ENCODE data around the gene HOXC9. TPM values are rescaled to one million over a fixed set of nuclear protein-coding genes. Genes with fewer than 3 reads are reported as not detected.

HOXC9 gene
- total and polyA plus RNA-seq, 9 of the 15 experiments (the other 6 are each of a cell fraction or from before 2014, with no cell fraction given), result 1.1 to 10.5 (median 9.3) TPM

GRCh38 chr12:54009171-54010052 is 9.5 kb downstream of the HOXC9 start:
- Histone ChIP-seq H3K9me3 (replicated peaks; ENCODE audit: control insufficient read depth, insufficient read depth, low read depth, low read length) (no peaks in the 10 kb centered on the region), H3K27ac (ENCODE audit: extremely low read depth, low read depth, low read length) (no peak overlapping the region), H3K27me3 (ENCODE audit: control insufficient read depth in 2 of 2, insufficient read depth in 2 of 2, low read length in 2 of 2) (no peaks in the 10 kb centered on the region), H4K20me1 (replicated peaks; ENCODE audit: control insufficient read depth, insufficient read depth, low read length) (no peaks in the 10 kb centered on the region; the same call in 1 of the 2 replicates), H2AFZ (ENCODE audit: low read depth, low read length) (no peak overlapping the region), H3K79me2 (ENCODE audit: control insufficient read depth, insufficient read depth, low read length) (no peaks in the 10 kb centered on the region; the same call in 2 of the 3 replicates), H3K9me1 (ENCODE audit: control insufficient read depth, insufficient read depth, low read length) (no peaks in the 10 kb centered on the region), H3K4me1 (replicated peaks in 1 of 2; ENCODE audit: control insufficient read depth in 2 of 2, insufficient read depth in 2 of 2, low read length in 2 of 2) (peaks cover 14 to 29% of the 10 kb centered on the region in 2 experiments), H3K36me3 (ENCODE audit: control insufficient read depth, insufficient read depth, low read length) (no peaks in the 10 kb centered on the region), H3K9ac (ENCODE audit: insufficient read depth in 1 of 2, low read depth in 2 of 2, low read length in 2 of 2) (no peak overlapping the region), H3K4me2 (ENCODE audit: insufficient read depth, low read length) (no peak overlapping the region), H3K4me3 (no peak overlapping the region)
- DNase-seq (ENCODE audit: extremely low read depth in 1 of 4, low spot score in 3 of 4) (no peak), FAIRE-seq (no peak), ATAC-seq (no peak)
- intact Hi-C loops (cut with micrococcal nuclease), result loop anchor here (10.0 kb wide), 1 partner anchor 285 kb away; no protein-coding TSS in a partner anchor
- in situ Hi-C loops (cut with MboI), result no loop called here
- CTCF ChIA-PET (ENCODE audit: low intra/inter-chr PET ratio), result no interaction called here
- POLR2A ChIA-PET, result interaction anchor here (0.6 to 1.5 kb wide), 3 partner anchors 8 to 721 kb away, joined by 3 to 8 read pairs (median 4); no protein-coding TSS in a partner anchor
- no peak for TF ChIP-seq PHB2 (IDR thresholded peaks at IDR 0.05; ENCODE audit: low read depth)
- no peak for TF ChIP-seq POLR2AphosphoS5 (IDR thresholded peaks at IDR 0.05; ENCODE audit: control insufficient read depth, insufficient read depth, low read depth, low read length)
- no peak for TF ChIP-seq TBL1XR1 (IDR thresholded peaks at IDR 0.05; ENCODE audit: low read length in 2 of 2)
- no peak for TF ChIP-seq UBTF (IDR thresholded peaks at IDR 0.05; ENCODE audit: borderline replicate concordance in 1 of 2, low read depth in 2 of 2, low read length in 2 of 2)
- no peak for TF ChIP-seq EP400 (IDR thresholded peaks at IDR 0.05)
- 87% methylated on average over 25 of the region's 51 CpGs for WGBS (ENCODE audit: insufficient coverage, low coverage, missing lambda C conversion rate)
- BruUV-seq (replicated peaks), result no TSS peak
